Measurements from ENCODE around the gene RCBTB1. TPM values are rescaled to one million over a fixed set of nuclear protein-coding genes. Genes with fewer than 3 reads are reported as not detected.

The RCBTB1 gene
- total RNA-seq, 1 experiment from 2014 or later: 26.1 TPM

DNA sequence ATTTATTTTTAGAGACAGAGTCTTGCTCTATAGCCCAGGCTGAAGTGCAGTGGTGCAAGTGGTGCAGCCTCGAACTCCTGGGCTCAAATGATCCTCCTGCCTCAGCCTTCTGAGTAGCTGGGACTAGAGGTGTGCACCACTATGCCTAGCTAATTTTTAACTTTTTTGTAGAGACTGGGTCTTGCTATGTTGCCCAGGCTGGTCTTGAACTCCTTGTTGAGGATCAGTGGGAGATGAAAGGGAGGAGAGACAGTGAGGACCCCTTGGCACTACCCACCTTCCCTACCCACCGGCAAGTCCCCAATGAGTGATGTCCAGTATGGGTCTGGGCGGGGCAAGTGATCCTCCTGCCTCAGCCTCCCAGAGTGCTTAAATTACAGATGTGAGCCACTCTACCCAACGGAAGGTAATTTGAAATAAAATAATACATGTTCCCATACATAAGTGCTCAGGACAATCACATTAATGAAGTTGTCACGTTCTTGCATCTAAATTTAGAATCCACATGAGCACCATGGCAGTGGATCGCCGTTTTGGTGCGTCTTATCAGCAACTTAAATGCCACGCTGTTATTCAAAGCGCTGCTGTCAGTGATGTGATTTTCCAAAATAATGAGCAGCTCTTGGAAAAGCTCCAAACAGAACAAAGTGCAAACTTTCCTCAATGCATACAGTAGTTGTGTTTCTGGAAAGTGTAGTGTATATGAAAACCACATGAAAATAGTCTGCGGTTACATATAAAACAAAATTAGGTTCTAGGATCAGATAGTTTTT lies 37.0 kb upstream of the RCBTB1 start:
- Histone ChIP-seq H3K14ac (ENCODE audit: insufficient read depth, low read length) (no peak overlapping the region), H3K4ac (ENCODE audit: low read depth, low read length) (no peak overlapping the region), H3K27me3 (ENCODE audit: insufficient read depth, low read length) (no peaks in the 10 kb centered on the region), H3K18ac (ENCODE audit: insufficient read length, low read depth, low read length) (no peak overlapping the region), H4K20me1 (ENCODE audit: control insufficient read depth, insufficient read depth, insufficient read length) (no peaks in the 10 kb centered on the region), H3T11ph (ENCODE audit: low read length) (no peak overlapping the region), H2BK15ac (ENCODE audit: low read depth, low read length) (no peak overlapping the region), H2AK5ac (ENCODE audit: insufficient read length, low read length) (no peak overlapping the region), H2BK12ac (ENCODE audit: insufficient read length, low read depth, low read length) (no peak overlapping the region), H4K5ac (ENCODE audit: insufficient read length, low read depth, low read length) (no peak overlapping the region), H3K9ac (ENCODE audit: extremely low read depth, insufficient read length, low read length) (no peak overlapping the region), H3K79me1 (ENCODE audit: insufficient read depth, low read depth, low read length, poor library complexity, severe bottlenecking) (no peaks in the 10 kb centered on the region), H3K9me3 (ENCODE audit: control insufficient read depth, low read depth, low read length) (no peaks in the 10 kb centered on the region), H2BK20ac (ENCODE audit: low read depth, low read length, poor library complexity, severe bottlenecking) (no peak overlapping the region), H4K8ac (replicated peaks; ENCODE audit: insufficient read length, low read depth, low read length) (no peak overlapping the region), H3K23ac (ENCODE audit: insufficient read length, low read depth, low read length) (no peak overlapping the region), H2BK120ac (ENCODE audit: low read depth, low read length, poor library complexity, severe bottlenecking) (no peak overlapping the region), H3K27ac (ENCODE audit: insufficient read length, low read depth, low read length) (no peak overlapping the region), H3K4me1 (ENCODE audit: insufficient read depth, low read length) (no peaks in the 10 kb centered on the region), H2AFZ (ENCODE audit: low read length) (no peak overlapping the region), H3K23me2 (ENCODE audit: insufficient read length, low read depth, low read length, poor library complexity, severe bottlenecking) (no peaks in the 10 kb centered on the region), H4K91ac (ENCODE audit: insufficient read length, low read depth, low read length) (no peak overlapping the region), H3K56ac (ENCODE audit: insufficient read length, low read depth, low read length) (no peak overlapping the region), H3K4me2 (ENCODE audit: insufficient read depth, insufficient read length, low read length) (no peak overlapping the region), H2BK5ac (ENCODE audit: insufficient read length, low read length) (no peak overlapping the region), H3K79me2 (ENCODE audit: insufficient read depth, low read length) (no peaks in the 10 kb centered on the region)
- no peaks in the 10 kb centered on the region for H3K27me3 Mint-ChIP-seq (ENCODE audit: low read depth)
- WGBS (ENCODE audit: extremely low coverage, insufficient read length, low lambda C conversion rate): no CpG with 5 or more reads among the region's 11 CpGs
- H3K4me3 Mint-ChIP-seq: no peak overlapping the region
- no peak overlapping the region for H3K27ac Mint-ChIP-seq
- H3K36me3 Mint-ChIP-seq (ENCODE audit: insufficient read depth in 1 of 3, low read depth in 3 of 3): no peaks in the 10 kb centered on the region
- peaks cover 4 to 11% of the 10 kb centered on the region in 2 experiments; a peak in 2 of 4 replicates for H3K4me1 Mint-ChIP-seq
- TF ChIP-seq, protein P1, sequence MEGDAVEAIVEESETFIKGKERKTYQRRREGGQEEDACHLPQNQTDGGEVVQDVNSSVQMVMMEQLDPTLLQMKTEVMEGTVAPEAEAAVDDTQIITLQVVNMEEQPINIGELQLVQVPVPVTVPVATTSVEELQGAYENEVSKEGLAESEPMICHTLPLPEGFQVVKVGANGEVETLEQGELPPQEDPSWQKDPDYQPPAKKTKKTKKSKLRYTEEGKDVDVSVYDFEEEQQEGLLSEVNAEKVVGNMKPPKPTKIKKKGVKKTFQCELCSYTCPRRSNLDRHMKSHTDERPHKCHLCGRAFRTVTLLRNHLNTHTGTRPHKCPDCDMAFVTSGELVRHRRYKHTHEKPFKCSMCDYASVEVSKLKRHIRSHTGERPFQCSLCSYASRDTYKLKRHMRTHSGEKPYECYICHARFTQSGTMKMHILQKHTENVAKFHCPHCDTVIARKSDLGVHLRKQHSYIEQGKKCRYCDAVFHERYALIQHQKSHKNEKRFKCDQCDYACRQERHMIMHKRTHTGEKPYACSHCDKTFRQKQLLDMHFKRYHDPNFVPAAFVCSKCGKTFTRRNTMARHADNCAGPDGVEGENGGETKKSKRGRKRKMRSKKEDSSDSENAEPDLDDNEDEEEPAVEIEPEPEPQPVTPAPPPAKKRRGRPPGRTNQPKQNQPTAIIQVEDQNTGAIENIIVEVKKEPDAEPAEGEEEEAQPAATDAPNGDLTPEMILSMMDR (conservative IDR thresholded peaks at IDR 0.05): no peak
- no peak for DNase-seq
- no peaks in the 10 kb centered on the region for H3K9me3 Mint-ChIP-seq

All from H9 (cell line).